K562 (cell line): ENCODE measurements around the gene CHST15. TPM values are rescaled to one million over a fixed set of nuclear protein-coding genes. Genes with fewer than 3 reads are reported as not detected.

Experiments
- BCOR ChIP-seq: fragments of 450-650 bp; IDR thresholded peaks from 2 replicates; pipeline ENCODE4 v1.6.1; 2016
- CTBP1 ChIP-seq: fragments of 450-650 bp; IDR thresholded peaks from 2 replicates; pipeline ENCODE4 v1.6.1; 2016; ENCODE audit warnings: borderline replicate concordance
- CTCF ChIP-seq, 3 experiments: IDR thresholded peaks in 2 of 3; conservative IDR thresholded peaks in 1 of 3; 2 replicates each; pipeline ENCODE4 v1.5.1; 2011 to 2012; ENCODE audit warnings: low read length in 3 of 3, mild to moderate bottlenecking in 3 of 3, control low read depth in 2 of 3, improper control_type of control experiment in 1 of 3, inconsistent platforms in 1 of 3, low read depth in 1 of 3, mixed read lengths in 1 of 3, moderate library complexity in 1 of 3; ENCODE audit not compliant: insufficient read depth in 2 of 3
- FOXA3 ChIP-seq, 2 experiments: fragments of 450-650 bp in 1 of 2; sonication (generic) in 1 of 2; formaldehyde crosslinking; IDR thresholded peaks in 1 of 2; conservative IDR thresholded peaks in 1 of 2; 2 replicates each; pipeline versions ENCODE4 v1.4.0 to v1.8.0; 2020 to 2022; ENCODE audit warnings: mild to moderate bottlenecking in 2 of 2, missing genetic modification reagents in 1 of 2
- IRF9 ChIP-seq: fragments of 450-650 bp; IDR thresholded peaks from 2 replicates; pipeline ENCODE4 v1.6.1; 2016; ENCODE audit warnings: missing biosample characterization, missing genetic modification characterization
- MAZ ChIP-seq, 2 experiments: fragments of 450-650 bp in 1 of 2; sonication (generic) in 1 of 2; formaldehyde crosslinking; IDR thresholded peaks in 1 of 2; conservative IDR thresholded peaks in 1 of 2; 2 replicates each; pipeline versions ENCODE4 v1.4.0 to v1.5.0; 2020; ENCODE audit warnings: mild to moderate bottlenecking in 1 of 2, missing genetic modification reagents in 1 of 2
- MBD2 ChIP-seq: sonication (generic); IDR thresholded peaks from 2 replicates; pipeline ENCODE4 v1.6.1; 2016; ENCODE audit warnings: low read depth, borderline replicate concordance
- NRF1 ChIP-seq, 2 experiments: fragments of 450-650 bp; IDR thresholded peaks in 1 of 2; conservative IDR thresholded peaks in 1 of 2; 2 replicates each; pipeline ENCODE4 v1.6.1; 2014; ENCODE audit warnings: mild to moderate bottlenecking in 2 of 2
- PKNOX1 ChIP-seq: fragments of 450-650 bp; IDR thresholded peaks from 2 replicates; pipeline ENCODE4 v1.6.1; 2016
- RBM22 ChIP-seq: fragments of 200-400 bp; formaldehyde crosslinking; IDR thresholded peaks from 2 replicates; pipeline ENCODE4 v1.6.1; 2018; ENCODE audit warnings: low read length, low read depth; ENCODE audit not compliant: poor library complexity, severe bottlenecking
- REST ChIP-seq, 2 experiments: fragments of 450-650 bp; formaldehyde crosslinking in 1 of 2; IDR thresholded peaks; 2 replicates each; pipeline versions ENCODE4 v1.4.0 to v1.6.1; 2014 to 2020; ENCODE audit warnings: mild to moderate bottlenecking in 2 of 2, borderline replicate concordance in 1 of 2, low read depth in 1 of 2
- TCFL5 ChIP-seq: fragments of 250-450 bp; sonication (Bioruptor Pico); conservative IDR thresholded peaks from 2 replicates; pipeline ENCODE4 v1.6.1; 2021; ENCODE audit warnings: mild to moderate bottlenecking, moderate library complexity, matching md5 sums
- ZBTB7A ChIP-seq: IDR thresholded peaks from 2 replicates; pipeline ENCODE4 v1.6.1; 2011; ENCODE audit warnings: low read depth, mild to moderate bottlenecking, low read length, moderate library complexity, borderline replicate concordance; ENCODE audit not compliant: control insufficient read depth
- ZNF75A ChIP-seq: fragments of 450-650 bp; formaldehyde crosslinking; IDR thresholded peaks from 2 replicates; pipeline ENCODE4 v1.4.0; 2020; ENCODE audit warnings: mild to moderate bottlenecking
- polyA plus RNA-seq, 8 experiments: library from polyadenylated mRNA; depleted of rRNA in 4 of 8; stranded (reverse) in 5 of 8; unstranded in 3 of 8; fragments of >200 nt; fragmentation: Nextera tagmentation in 2 of 8; fragmentation: Illumina TruSeq in 1 of 8; extraction: Ambion mirVana in 2 of 8; extraction: Trizol in 1 of 8; gene quantifications; 2 replicates each; pipeline versions ENCODE4 v1.2.1 to v1.2.3, GENCODE V29; 2011 to 2014; ENCODE audit warnings: inconsistent platforms in 1 of 8, missing spikeins in 1 of 8
- total RNA-seq, 7 experiments: library from RNA; depleted of rRNA in 6 of 7; stranded (reverse); fragments of >200 nt in 6 of 7; fragmentation: Illumina TruSeq in 2 of 7; extraction: Trizol in 2 of 7; gene quantifications; 2 replicates each; pipeline versions ENCODE4 v1.2.1 to v1.2.3, GENCODE V29; 2011 to 2021; ENCODE audit warnings: low replicate concordance in 1 of 7

CHST15 gene
- total and polyA plus RNA-seq, 9 of the 15 experiments (the other 6 are each of a cell fraction or from before 2014, with no cell fraction given), result 0.04 to 0.16 (median 0.08) TPM

GRCh38 chr10:123994417-123995081 lies 98.8 kb downstream of the CHST15 start (continued):
- TF ChIP-seq CTCF (IDR thresholded peaks at IDR 0.05 in 2 of 3, conservative IDR thresholded peaks at IDR 0.05 in 1 of 3; ENCODE audit: insufficient read depth in 2 of 3, low read depth in 1 of 3, low read length in 3 of 3) (peak; percentile 76 to 84 (median 81)), IRF9 (tag) (no peak), ZBTB7A (peak; percentile 72; the same call in 1 of the 2 replicates), CTBP1 (peak; percentile 12; the same call in 1 of the 2 replicates), RBM22 (no peak), ZNF75A (CRISPR knock-in tag) (peak; percentile 93), MBD2 (no peak), TCFL5 (no peak), BCOR (peak; percentile 32; the same call in 1 of the 2 replicates), REST (IDR thresholded peaks at IDR 0.05; ENCODE audit: borderline replicate concordance) (peak; percentile 76; the same call in 1 of the 2 replicates), REST (CRISPR knock-in tag; IDR thresholded peaks at IDR 0.05; ENCODE audit: low read depth) (no peak), FOXA3 (CRISPR knock-in tag; conservative IDR thresholded peaks at IDR 0.05 in 1 of 2, IDR thresholded peaks at IDR 0.05 in 1 of 2) (no peak), MAZ (CRISPR knock-in tag; conservative IDR thresholded peaks at IDR 0.05 in 1 of 2, IDR thresholded peaks at IDR 0.05 in 1 of 2) (0 out of 4 replicates have a peak, but pooled peaks of 1 of the 2 experiments have one; percentile 12), PKNOX1 (peak; percentile 21; the same call in 1 of the 2 replicates), NRF1 (conservative IDR thresholded peaks at IDR 0.05 in 1 of 2, IDR thresholded peaks at IDR 0.05 in 1 of 2) (peak in 1 of 2 experiments; percentile 29; a peak in 2 of 4 replicates)
